ENCODE measurements around the gene CLIC3. TPM values are rescaled to one million over a fixed set of nuclear protein-coding genes. Genes with fewer than 3 reads are reported as not detected.

CLIC3 gene
- total and polyA plus RNA-seq, 10 donors = 2.9 to 10.7 (median 5.4) TPM

GRCh38 chr9:136951541-136952320 is 44.6 kb downstream of the CLIC3 start, which contains the start of gene LCN12:
LCN12 (plus strand) TSS chr9:136952273; CDS start chr9:136952328, 55 bp downstream.
- H3K27me3 ChIP-seq (replicated peaks in 1 of 7) = no peaks in the 10 kb centered on the region
- H3K27ac ChIP-seq = peak within 1 kb of the TSS in 7 of 8 donors; percentile 13 to 94 (median 87)
- intact Hi-C loops (cut with DNase I; ENCODE audit: low total_unique reads) = no loop called here
- 70 to 92% (median 82%) methylated on average over 6 to 14 of the region's 14 CpGs for WGBS, 5 donors
- TF ChIP-seq POLR2AphosphoS5 (IDR thresholded peaks at IDR 0.05) = no peak
- no peak for TF ChIP-seq POLR2A (IDR thresholded peaks at IDR 0.05)
- DNase-seq = peak; percentile 77
- H3K4me3 ChIP-seq = peak within 1 kb of the TSS in 3 of 8 donors; percentile 1 to 45 (median 34)
- H3K36me3 ChIP-seq = no peaks in the 10 kb centered on the region
- peaks cover 18 to 71% (median 44%) of the 10 kb centered on the region in 6 donors for H3K4me1 ChIP-seq
- no peaks in the 10 kb centered on the region for H3K9me3 ChIP-seq

- H3K27me3 ChIP-seq (replicated peaks in 1 of 7) = no peaks in the 10 kb centered on the region
- intact Hi-C loops (cut with DNase I; ENCODE audit: low total_unique reads) = no loop called here
- H3K9me3 ChIP-seq = no peaks in the 10 kb centered on the region
- peaks cover 18 to 78% (median 46%) of the 10 kb centered on the region in 6 donors for H3K4me1 ChIP-seq
- H3K4me3 ChIP-seq = peak overlapping the region; percentile 54 to 88 (median 72)
- WGBS, 5 donors = 54 to 71% (median 64%) methylated on average over 6 to 9 of the region's 9 CpGs
- H3K27ac ChIP-seq = peak overlapping the region in 7 of 8 donors; percentile 83 to 94 (median 87)
- no peak for TF ChIP-seq POLR2A (IDR thresholded peaks at IDR 0.05)
- TF ChIP-seq POLR2AphosphoS5 (IDR thresholded peaks at IDR 0.05) = no peak
- no peak for TF ChIP-seq CTCF (IDR thresholded peaks at IDR 0.05 in 8 of 11, conservative IDR thresholded peaks at IDR 0.05 in 3 of 11)
- H3K36me3 ChIP-seq = no peaks in the 10 kb centered on the region
- no peak for DNase-seq
These were observed 45.6 kb downstream of the CLIC3 start for GRCh38 chr9:136950656-136951276.

GRCh38 chr9:136949817-136950655 is 46.3 kb downstream of the CLIC3 start:
- Histone ChIP-seq H3K27ac (peak overlapping the region; percentile 79 to 94 (median 86)), H3K9me3 (no peaks in the 10 kb centered on the region), H3K4me3 (peak overlapping the region; percentile 54 to 88 (median 72)), H3K36me3 (no peaks in the 10 kb centered on the region), H3K4me1 (peaks cover 18 to 85% (median 50%) of the 10 kb centered on the region in 6 donors), H3K27me3 (replicated peaks in 1 of 7) (no peaks in the 10 kb centered on the region)
- WGBS, 5 donors = 2 to 9% (median 5%) methylated on average over 27 to 63 of the region's 63 CpGs
- TF ChIP-seq POLR2AphosphoS5 (IDR thresholded peaks at IDR 0.05) = peak; percentile 95 to 96 (median 96)
- TF ChIP-seq POLR2A (IDR thresholded peaks at IDR 0.05) = peak in 2 of 3 donors; percentile 12 to 80
- peak in 10 of 11 experiments; percentile 16 to 67 (median 43) for TF ChIP-seq CTCF (IDR thresholded peaks at IDR 0.05 in 8 of 11, conservative IDR thresholded peaks at IDR 0.05 in 3 of 11)
- DNase-seq = peak; percentile 98
- intact Hi-C loops (cut with DNase I; ENCODE audit: low total_unique reads) = loop anchor here (10.0 kb wide), 3 partner anchors 65 to 105 kb away; partner anchors contain the start of genes AJM1, FUT7, PHPT1 and TRAF2

- no peaks in the 10 kb centered on the region for H3K9me3 ChIP-seq
- no peak for TF ChIP-seq CTCF (IDR thresholded peaks at IDR 0.05 in 8 of 11, conservative IDR thresholded peaks at IDR 0.05 in 3 of 11)
- H3K4me3 ChIP-seq = peak overlapping the region; percentile 54 to 88 (median 72)
- peak; percentile 81 for DNase-seq
- H3K4me1 ChIP-seq = peaks cover 18 to 90% (median 54%) of the 10 kb centered on the region in 6 donors
- intact Hi-C loops (cut with DNase I; ENCODE audit: low total_unique reads) = loop anchor here (10.0 kb wide), 3 partner anchors 65 to 105 kb away; partner anchors contain the start of genes AJM1, FUT7, PHPT1 and TRAF2
- peak overlapping the region; percentile 79 to 94 (median 86) for H3K27ac ChIP-seq
- H3K27me3 ChIP-seq (replicated peaks in 1 of 7) = no peaks in the 10 kb centered on the region
- WGBS, 5 donors = 14 to 19% (median 15%) methylated on average over 16 to 22 of the region's 22 CpGs
- no peaks in the 10 kb centered on the region for H3K36me3 ChIP-seq
These were observed 47.0 kb downstream of the CLIC3 start for GRCh38 chr9:136949239-136949816.

All from spleen (tissue), 11 donors.